Cardiac fibroblast (primary cell): ENCODE results near the gene TTC28.
"Not testable (repeated sequence)": the region's sequence is repeated elsewhere in the genome, so short reads cannot be mapped to it uniquely, and the experiment has no call there.

ENCODE experiments used
- DNase-seq, 2 donors: peaks; one replicate each; pipeline versions ENCODE4 v3.0.0 to v3.0.0-alpha.2; 2010; ENCODE audit warnings: low read depth in 2 of 2
- H3K4me3 ChIP-seq, 2 donors: replicated peaks in 1 of 2; 1 replicate in 1 of 2; 2 replicates in 1 of 2; pipeline ENCODE4 v1.5.1; 2011; ENCODE audit warnings: low read depth in 2 of 2, low read length in 2 of 2, mild to moderate bottlenecking in 2 of 2, moderate library complexity in 1 of 2
- CTCF ChIP-seq: IDR thresholded peaks from one replicate; pipeline ENCODE4 v1.5.1; 2011; ENCODE audit warnings: low read depth, mild to moderate bottlenecking, low read length, inconsistent platforms

The TTC28 gene

GRCh38 chr22:28481725-28482124 lies 197.9 kb downstream of the TTC28 start:
- DNase-seq = no peak
- no peak for TF ChIP-seq CTCF
- no peak overlapping the region for H3K4me3 ChIP-seq

DNA sequence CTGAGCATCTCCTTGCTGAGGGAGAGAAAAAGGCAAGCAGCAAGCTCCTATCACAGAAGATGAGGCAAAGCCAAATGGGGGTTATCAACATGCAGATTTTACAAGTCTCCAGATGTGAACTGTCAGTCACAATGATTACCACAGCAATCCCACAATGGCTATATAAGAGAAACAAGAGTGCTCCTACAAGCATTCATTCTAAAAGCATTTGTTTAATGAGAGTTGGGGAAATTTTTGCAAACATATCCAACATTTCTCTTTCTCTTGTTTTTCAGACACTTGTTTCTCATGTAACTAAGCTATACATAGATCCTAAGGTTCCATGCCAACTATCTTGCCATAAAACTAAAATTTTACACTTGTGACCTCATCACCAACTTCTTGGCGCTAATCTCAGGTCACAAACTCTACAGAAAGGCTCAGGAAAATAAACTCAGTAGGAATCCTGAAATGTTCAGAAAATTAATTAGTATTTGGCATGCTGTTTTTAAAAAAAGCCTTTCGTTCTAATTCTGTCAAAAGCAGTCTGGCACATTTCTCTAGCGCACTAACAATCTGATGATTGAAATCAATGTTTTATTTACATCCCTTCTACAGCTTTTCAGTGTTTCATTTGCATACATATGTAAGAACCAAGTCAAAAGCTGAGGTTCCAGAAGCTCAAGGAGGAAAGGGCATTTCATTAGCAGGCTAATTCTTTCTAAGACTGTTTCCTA lies 199.5 kb downstream of the TTC28 start:
- DNase-seq = no peak
- TF ChIP-seq CTCF = no peak
- no peak overlapping the region for H3K4me3 ChIP-seq

DNA sequence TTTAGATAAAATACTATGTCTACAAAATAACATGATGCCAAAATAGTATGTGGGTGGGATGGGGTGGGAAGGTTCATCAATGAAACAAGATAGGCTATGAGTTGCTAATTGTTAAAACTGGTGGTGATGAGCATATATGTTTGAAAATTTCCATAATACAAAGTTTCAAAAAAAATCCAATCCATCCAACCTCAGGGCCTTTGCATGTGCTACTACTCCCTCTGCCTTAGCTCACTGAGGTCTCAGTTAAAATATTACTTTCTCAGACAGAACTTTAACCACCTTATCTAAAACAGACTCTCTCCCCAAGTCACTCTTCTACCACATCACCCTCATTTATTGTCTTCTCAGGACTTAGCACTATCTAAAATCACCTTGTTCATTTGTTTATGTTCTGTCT lies 201.1 kb downstream of the TTC28 start:
- DNase-seq = no peak
- H3K4me3 ChIP-seq = no peak overlapping the region
- no peak for TF ChIP-seq CTCF

DNA sequence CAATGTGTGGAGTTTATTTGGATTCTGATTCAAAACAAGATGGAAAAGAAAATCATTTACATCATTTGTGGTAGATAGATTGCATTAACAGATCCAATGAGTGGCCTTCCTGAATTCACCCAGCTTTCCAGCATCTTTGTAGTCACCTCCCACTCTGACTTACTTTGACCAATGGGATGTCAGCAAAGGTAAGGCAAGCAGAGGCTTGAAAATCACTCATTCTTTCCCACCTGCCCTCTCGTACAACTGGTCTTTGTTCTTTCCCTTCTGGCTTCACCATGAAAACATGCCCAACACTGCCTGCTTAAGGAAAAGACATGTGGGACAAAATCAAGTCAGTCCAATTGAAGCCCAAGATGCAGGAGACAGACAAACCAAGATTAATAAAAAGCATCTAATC lies 202.1 kb downstream of the TTC28 start:
- no peak for TF ChIP-seq CTCF
- no peak overlapping the region for H3K4me3 ChIP-seq
- no peak for DNase-seq

DNA sequence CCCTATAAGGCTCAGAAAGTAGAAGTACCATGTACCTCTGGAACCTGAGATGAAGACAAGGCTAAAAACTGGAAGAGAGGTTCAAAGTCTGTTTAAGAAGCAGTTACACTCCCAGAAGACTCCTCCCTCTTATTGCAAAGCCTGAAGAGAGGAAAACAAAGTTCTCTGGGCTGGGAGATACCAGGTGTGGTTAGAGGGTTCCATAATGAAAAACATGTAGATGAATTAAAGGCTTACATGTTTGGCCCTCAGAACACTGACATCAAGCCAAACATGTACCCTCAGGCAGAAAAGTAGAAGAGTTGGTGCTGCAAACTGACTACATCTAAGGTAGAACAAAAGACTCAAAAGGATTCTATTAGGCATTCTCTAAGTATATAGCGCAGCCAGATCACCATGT lies 205.3 kb downstream of the TTC28 start:
- no peak overlapping the region for H3K4me3 ChIP-seq
- DNase-seq = no peak
- TF ChIP-seq CTCF = no peak

DNA sequence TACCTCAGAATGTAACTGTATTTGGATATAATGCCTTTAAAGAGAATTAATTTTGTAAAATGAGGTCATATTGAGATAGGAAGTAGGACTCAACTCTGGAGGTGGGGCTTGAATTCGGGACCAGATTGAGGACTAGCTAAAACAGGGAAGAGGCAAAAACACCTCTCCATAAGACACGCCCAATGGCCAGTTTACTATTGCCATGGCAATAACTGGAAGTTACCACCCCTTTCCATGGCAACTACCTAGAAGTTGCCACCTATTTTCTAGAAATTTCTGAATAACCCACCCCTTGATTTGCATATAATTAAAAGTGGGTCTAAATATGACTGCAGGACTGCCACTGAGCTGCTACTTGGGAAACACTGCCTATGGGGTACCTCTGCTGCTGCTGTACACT lies 206.4 kb downstream of the TTC28 start:
- TF ChIP-seq CTCF = no peak
- no peak overlapping the region for H3K4me3 ChIP-seq
- no peak for DNase-seq

GRCh38 chr22:28467055-28467454 lies 212.6 kb downstream of the TTC28 start:
- H3K4me3 ChIP-seq, DNase-seq: not testable (repeated sequence)
